HG03097 (cell line): Measurements from ENCODE around the gene EGFLAM.

Source experiments
- ATAC-seq: cut with Tn5 transposase; IDR thresholded peaks from one replicate; pipeline ENCODE4 v1.9.1; 2021; ENCODE audit not compliant: unreplicated experiment, low FRiP score

EGFLAM gene

DNA sequence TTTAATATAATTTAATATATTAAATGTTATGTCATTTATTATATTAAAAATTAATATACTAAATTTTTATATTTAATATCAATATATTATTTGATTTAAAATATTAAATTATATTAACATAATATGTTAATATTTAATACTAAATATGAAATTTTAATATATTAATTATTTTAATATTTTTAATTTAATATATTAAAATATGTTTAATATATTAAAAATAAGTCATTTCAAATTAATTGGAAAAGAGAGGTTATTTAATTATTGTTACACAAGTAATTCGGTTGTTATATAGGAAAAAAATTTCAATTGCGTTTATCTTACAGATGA, 183.9 kb downstream of the EGFLAM start:
- no peak for ATAC-seq

DNA sequence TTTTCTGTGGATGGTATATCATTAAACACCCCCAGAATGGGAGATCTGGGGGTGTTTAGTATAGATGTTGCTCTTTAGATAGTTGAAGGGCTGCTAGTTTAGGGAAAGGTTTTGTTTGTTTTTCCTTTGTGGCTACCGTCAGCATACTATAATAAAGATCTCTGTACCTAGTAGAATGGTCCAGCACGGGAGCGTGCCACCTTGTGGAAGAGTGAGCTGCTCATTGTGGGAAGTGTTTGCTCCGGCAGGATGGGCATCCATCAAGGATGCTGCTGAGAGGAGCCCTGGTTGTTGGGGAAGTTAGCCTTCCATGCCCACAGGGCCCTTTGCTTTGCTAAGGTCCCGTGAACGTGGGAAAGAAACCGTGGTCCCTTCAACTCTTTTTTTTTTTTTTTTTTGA, 185.0 kb downstream of the EGFLAM start:
- no peak for ATAC-seq

DNA sequence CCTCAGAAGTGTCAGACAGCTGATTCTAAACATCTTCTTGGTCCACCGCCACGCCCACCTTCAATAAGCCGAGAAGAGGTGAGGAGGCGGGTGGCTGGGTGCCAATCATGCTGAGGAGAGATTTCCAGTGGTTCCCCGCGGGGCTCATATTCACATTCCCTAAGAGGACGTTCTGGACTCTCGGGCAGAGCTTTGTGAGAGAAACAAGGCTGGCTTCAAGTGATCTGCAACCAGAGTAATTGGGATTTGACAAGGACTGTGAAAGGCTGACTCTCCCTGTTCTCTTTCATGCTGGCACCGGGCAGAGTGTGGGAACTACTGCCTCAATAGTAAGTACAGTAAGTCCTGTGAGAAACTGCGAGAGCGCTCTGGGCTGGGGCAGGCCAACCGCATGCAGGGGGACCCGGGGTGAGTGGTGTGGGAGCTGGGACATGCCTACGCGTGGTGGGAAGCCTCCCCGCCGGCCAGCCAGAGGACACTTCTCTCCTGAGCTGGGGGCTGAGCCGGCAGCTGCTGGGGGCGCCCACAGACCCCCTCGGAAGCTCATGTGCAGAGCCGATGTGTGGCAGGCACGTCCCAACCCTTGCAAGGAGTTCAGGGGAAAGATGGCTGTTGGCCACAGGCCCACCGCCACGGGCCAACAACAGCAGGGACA, 187.1 kb downstream of the EGFLAM start:
- no peak for ATAC-seq

DNA sequence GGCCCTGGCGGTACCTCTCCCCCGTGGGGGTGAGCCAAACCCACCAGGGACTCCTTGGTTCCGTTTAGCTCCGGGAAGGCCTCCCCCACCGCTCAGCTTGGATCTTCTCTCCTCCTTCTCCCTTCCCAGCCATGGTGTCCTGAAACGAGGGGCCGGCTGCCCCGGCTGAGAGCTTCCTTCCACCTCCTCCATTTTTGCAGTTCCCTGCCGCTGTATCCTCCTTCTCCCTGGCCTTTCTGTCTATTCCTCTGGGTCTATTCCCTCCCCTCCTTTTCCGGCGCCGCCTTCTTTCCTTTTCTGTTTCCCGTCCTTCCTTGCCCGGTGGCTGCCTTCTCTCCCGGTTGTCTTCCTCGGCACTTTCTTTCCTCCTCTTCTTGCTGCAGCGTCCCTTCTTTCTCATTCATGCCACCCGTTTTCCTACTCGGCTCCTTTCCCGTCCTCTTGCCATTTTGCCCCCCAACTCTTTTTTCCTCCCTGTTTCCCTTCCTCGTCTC, 187.7 kb downstream of the EGFLAM start:
- ATAC-seq, result no peak

DNA sequence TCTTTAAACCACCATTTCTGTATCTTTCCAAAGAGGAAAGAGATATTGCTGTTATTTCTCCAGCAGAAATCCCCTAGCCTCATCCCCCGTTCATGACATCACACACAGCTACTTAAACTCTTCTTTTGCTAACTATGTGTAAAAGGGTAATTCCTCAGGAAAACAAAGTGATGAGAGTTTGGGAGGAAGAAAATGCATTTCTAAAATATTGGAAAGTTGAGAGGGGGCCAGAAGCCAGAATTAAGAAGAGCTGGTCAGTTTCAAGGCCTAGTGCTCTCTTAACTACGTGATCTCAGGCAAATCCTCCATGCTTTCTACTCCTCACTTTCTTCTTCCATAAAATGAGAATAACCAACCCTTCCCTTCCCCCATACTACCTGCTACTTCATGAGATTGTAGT, 188.7 kb downstream of the EGFLAM start:
- ATAC-seq, result no peak

DNA sequence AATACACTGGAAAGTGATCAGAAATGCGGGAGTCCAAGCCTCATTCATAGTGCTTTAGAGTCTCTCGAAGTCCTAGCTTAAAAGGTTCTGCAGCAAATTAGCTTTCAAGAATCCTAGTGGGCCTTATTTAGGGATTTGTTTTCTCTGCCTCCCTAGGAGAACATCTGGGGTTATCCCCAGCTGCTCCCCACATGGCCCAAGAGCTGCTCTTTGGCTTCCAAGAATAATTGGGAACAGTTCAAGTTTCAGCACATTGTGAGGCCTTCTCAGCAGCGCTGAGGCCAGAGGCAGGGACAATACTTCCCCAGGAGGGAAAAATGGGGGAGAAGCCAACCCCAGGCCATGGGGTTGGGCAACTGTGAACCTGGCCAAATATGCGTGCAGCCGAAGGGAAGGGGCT, 189.4 kb downstream of the EGFLAM start:
- no peak for ATAC-seq

DNA sequence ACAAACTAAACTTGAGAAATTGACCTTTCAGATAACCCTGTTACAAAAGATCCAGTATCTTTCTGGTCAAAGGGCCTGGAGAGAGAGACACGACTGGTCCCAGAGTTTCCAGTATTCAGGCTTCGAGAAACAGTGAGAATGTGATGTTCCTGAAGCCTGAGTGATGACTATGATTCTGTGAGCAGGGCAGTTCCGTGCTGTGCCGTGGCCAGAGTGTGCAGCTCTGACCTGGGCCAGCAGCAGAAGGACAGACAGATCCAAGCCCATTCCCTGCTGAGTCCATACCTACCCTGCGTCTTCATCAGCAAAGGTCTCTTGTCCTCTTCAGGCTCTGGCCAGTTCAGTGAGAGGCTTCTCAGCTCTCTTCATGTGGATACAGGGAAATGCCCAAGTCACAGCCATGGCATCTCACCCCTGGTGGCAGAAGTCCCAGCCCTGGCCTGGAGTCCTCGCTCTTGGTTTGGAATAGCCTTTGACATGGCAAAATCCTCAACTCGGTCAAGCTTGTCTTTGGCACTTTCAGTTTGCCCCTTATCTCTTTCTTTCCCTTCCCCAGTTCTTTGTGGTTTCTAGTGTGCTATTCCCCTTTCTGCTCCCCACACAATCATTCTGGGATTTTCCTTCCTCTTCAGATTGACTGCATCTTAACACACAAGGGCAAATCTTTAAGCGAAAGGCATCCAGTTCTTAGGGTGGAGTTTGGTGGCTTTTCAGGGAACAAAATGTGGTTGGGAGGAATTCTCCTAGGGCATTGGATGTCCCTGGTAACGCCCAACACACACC, 190.4 kb downstream of the EGFLAM start:
- no peak for ATAC-seq

DNA sequence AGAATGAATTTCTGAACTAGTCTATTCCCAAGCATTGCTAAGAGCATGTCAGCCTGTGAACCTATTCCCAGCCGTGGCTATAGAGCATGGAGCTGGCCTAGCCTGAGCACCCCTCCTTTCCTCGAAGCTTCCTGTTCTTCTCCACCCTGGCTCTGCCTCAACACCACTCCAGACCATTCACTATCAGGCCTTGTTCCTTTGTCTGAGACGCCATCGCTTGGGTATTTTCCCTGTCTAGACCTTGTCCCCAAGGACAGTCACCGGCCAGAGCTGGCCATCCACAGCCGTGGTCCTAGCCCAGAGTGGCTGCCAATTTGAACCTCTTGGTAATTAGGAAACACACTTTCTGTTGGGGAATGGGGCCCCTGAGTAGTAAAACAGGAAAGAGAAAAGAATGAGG, 192.3 kb downstream of the EGFLAM start:
- ATAC-seq, result no peak

DNA sequence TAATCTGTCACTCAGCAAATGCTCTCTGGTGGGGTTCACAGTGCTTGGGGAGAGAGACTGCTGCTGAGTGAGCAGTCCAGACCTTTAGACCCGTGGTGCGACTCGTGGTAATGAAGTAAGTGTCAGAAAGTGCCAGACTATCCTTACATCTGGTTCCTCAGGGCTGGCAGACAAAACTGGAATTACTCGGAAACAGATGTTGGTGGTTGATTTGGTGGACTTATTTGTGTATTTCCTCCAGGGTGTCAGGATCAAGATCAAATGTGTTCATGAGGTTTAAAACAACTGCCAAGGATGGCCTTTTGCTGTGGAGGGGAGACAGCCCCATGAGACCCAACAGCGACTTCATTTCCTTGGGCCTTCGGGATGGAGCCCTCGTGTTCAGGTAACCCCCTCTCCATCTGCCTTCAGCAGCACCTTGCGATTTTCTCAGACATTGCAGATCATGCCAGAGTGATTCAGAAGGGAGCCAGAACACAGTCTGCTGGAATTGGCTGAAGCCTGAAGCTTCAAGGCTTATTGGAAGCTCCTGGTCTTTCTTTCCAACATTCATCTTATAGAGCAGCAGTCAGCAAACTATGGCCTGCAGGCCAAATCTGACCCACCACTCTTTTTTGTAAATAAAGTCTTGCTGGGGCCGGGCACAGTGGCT, 192.8 kb downstream of the EGFLAM start:
- no peak for ATAC-seq

DNA sequence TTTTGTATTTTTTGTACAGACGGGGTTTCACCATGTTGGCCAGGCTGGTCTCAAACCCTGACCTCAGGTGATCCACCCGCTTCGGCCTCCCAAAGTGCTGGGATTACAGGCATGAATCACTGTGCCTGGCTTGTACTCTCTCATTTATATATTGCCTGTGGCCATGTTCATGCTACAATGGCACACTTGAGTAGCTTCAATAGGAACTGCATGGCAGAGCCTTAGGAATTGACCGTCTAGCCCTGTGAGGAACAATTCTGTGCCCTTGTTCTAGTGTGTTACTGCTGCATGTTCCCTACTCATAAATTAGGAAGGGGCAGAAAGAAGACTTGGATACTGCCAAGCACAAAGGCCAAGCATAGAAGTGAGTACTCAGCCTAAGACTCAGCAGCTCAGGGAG, 193.8 kb downstream of the EGFLAM start:
- ATAC-seq, result no peak

DNA sequence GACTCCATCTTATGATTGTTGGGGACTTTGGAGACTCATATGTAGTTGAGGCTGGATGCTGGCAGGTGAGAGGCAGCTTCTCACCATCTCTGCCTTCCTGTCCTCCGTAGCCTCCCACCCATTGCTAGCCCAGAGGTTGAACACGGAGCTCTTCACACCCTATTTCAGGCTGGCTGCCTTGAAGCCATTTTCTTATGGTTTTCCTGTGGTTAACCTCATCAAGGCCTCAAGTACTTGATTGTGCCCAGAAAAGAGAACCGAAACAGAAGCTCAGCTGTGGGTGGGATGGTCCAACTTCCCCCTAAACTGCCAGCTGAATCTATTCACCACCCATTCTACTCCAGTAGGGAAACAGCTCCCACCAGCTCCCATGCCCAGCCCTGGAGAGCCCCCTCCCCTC, 195.1 kb downstream of the EGFLAM start:
- peak; percentile 98 for ATAC-seq

DNA sequence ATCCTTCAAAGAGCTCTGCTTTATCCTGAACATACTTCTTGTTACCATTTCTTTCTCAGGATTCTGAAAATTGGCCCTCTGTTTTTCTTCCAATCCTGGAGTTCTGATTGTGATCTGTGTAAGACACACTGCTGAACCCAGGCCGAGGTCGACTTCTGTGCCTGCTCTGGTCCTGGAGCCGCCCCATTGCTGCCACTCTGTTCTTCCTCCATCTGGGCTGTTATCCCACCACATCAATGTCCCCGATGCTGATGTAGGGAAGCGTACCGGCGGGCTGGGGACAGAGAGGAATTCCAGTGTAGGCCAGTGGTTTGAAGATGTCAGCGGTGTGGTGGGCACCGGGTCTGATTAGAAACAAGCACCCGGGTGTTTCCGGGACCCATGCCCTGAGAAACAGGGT, 195.6 kb downstream of the EGFLAM start:
- ATAC-seq, result no peak

DNA sequence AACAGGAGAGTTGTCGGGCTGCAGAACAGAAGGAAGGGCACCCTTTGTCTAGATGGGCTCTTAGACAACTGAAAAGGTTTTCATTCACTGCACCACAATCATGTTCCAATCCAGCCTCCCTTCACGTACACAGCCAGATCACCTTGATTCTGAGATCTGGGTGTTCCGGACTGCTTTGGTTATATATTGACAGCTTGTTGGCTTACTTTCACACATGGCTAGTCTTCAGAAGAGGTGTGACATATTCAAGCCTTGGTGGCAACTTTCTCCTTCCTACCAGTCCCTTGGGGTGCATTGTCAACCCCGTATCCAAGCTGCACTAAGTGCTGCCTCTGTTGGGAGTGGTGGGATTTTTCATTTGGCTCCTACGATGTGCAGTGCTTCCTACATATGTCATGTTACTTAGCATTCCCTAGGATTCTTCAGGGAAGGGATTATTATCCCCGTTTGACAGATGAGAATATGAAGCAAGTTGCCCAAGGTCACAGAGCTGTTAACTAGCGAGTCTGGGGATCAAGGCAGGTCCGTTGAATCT, 197.5 kb downstream of the EGFLAM start:
- ATAC-seq, result peak; percentile 44

DNA sequence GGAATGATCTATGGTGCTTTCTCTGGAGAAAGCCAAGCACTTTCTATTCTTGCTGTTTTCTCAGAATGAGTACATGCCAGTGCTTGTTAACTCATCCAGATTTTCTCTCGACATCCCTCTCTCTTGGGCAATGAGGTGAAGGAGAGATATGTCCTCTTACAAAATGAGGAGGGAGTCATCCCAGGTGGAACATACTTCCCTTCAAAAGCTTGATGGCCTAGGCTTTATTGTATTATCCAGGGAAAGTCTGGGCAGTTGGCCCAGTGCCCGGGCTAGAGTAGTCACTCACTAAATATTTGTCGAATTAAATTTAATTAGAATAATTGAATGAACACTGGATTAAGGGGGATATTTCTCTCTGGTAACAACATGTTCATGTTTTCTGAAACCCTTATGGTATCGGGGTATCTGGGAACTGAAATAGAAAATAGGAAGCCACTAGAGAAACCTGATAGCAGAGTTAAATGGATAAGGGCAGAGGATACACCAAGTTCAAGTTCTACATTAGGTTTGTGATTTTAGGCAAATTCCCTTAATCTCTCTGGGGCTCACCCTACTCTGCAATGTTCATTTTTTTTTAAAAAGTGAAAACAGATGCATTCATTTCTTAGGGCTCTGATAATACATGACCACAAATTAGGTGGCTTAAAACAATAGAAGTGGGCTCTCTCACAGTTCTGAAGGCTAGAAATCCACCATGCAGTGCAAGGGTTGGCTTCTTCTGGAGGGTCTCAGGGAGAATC, 198.5 kb downstream of the EGFLAM start:
- no peak for ATAC-seq

DNA sequence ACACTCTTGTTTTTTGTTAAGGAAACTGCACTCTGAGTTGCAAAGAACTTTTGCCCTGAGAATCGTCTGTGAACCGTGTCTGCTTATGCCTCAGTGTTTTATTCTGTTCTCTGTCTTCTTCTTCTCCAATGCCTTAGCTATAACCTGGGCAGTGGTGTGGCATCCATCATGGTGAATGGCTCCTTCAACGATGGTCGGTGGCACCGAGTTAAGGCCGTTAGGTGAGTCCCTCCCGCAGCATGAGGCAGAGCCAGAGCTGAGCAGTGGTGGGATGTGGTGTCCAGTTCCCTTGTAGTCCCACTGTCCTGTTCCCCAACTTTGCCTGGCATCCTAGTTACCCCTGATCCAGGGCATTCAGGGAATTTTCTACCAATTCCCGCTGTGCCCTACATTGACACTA, 199.8 kb downstream of the EGFLAM start:
- no peak for ATAC-seq

DNA sequence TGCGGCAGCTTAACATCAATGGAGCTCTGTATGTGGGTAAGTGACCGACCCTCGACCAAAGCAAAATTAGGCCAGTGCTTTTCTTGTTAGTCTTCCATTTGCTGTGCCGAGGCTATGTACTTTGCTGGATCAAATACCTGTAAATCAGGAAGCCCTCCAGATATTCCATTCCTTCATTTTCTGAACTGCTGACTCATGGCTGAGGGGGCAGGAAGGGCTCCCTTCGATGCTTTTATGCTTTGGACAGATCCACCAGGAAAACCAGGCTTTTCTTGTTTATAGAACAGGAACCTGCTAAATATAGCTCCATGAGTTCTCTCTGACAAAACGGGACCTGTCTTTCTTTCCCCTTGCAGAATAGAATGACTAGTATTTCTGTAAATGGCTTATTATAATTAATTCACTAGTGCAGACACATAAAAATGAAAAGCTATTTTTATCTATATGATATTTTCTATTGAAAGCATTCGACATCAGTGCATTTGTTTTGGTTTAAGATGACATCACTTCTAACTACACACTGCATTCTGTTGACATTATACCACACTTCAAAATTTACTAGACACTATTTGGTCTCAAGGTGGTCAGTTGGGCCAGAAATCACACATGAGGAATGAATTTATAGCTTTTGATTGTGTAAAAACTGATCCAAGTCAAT, 204.7 kb downstream of the EGFLAM start:
- no peak for ATAC-seq

DNA sequence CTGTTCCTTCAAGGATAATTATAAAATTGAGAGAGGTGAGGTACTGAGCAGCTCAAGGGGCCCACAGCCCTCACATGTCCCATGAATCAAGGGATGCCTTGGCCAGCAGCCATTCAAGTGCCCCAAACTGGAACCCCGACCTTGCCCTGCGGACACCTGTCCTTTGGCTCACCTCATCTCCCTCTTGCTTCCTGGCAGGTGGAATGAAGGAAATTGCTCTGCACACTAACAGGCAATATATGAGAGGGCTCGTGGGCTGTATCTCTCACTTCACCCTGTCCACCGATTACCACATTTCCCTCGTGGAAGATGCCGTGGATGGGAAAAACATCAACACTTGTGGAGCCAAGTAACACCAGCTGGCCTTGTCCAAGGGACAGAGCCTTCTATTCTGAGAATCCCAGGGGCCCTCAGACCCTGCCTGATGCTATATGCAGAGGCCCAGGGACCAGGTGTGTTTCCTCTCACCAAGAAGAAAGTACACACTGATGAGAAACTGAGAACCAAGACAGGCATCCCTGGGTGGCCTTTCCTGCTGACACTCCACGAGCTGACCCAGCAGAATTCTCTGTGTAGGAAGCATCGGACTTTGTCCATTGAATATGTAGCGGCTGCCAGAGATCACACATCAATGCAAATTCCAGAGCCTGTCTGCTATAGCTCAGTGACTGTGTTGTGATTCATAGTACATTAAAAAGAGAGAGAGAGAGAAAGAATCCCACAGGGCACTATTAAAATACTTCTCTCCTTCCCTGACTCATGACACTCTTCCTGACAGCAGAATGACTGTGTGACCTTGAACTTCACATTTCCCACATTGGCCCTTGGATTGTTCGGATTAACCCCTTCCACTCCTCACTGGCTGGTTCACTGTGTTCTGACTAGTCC, 205.5 kb downstream of the EGFLAM start:
- ATAC-seq, result no peak

DNA sequence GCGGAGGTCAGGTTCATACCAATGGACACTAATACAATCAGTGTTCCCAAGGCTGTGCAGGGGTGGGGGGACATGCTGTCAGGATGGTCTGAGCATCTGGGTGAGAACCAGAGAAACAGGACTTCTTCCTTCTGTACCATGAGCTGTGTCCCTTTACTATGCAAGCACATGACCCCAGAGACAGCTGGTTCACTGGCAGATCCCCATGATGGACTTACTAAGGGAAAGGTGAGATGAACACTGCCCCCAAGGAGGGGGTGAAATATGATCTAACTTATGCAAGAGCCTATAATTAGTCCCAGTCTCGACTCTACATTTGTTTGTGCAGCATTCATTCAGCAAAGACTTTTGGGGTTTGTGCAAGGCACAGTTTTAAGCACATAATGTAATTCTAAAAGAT, 206.7 kb downstream of the EGFLAM start:
- ATAC-seq, result no peak

DNA sequence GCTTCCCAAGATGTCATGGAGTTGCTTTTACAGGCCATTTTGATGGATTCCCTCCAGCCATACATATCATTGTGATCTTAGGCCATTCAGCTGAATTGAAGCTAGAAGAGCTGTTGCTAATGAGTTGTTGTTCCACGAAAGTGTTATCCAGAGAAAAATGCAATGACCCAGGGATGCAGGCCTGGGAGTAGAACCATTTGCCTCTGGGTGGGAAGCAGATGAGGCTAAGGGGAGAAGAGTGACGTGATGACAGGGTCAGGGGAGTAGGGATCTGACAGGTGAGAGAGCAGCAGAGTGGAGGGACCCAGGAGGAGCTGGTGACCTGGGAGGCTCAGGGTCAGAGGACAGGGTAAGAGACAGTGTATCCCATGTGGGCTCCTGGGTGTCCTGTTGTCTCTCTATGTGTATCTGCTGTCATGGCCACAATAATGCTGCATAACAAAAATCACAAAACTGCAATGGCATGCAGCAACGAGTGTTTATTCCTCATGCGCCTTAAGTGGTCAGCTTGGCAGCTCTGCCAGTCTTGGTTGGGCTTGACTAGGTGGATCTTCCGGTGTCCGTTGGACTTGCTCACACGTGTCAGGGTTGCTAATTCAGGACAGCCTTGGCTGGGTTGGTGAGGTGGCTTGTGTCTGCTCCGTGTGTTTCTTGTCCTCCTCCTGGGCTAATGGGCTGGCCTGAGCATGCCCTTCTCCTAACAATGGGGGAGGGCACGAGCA, 207.5 kb downstream of the EGFLAM start:
- ATAC-seq, result no peak
